Prostate gland (tissue), 2 donors: ENCODE results near the gene DNASE1L2.
"Not testable (repeated sequence)": the region's sequence is repeated elsewhere in the genome, so short reads cannot be mapped to it uniquely, and the experiment has no call there.

ENCODE experiments used
- CTCF ChIP-seq, 4 experiments: fragments of 200-600 bp in 2 of 4; fragments of 450-650 bp in 2 of 4; sonication (generic) in 2 of 4; IDR thresholded peaks; 1 replicate in 3 of 4; 2 replicates in 1 of 4; pipeline ENCODE4 v1.5.1; 2016 to 2019; ENCODE audit warnings: antibody characterized with exemption in 4 of 4, mild to moderate bottlenecking in 2 of 4, moderate library complexity in 2 of 4
- POLR2A ChIP-seq: fragments of 450-650 bp; IDR thresholded peaks from one replicate; pipeline ENCODE4 v1.6.1; 2016; ENCODE audit warnings: antibody characterized with exemption, mild to moderate bottlenecking
- POLR2AphosphoS5 ChIP-seq: sonication (generic); formaldehyde crosslinking; IDR thresholded peaks from one replicate; pipeline ENCODE4 v1.6.1; 2017; ENCODE audit warnings: antibody characterized with exemption

DNA sequence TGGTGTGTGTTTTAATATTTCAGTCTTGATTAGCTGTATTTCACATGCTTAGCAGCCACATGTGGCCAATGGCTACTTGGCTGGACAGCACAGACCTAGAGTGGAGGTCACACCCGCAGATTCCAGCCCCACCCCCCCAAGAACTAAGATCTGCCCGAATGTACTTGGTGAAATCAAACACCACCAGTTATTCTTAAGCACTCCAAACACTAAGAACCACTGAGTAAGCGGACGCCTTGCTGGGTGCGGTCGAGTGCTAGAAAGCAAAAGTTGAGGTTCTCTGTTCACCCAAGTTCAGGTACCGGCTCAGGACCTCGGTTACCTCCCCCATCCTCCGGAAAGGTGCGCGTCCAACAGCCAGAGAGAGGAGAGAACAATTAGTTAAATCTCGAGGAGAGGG is 30.6 kb downstream of the DNASE1L2 start:
- not testable (repeated sequence) for TF ChIP-seq CTCF (IDR thresholded peaks at IDR 0.05); POLR2AphosphoS5; POLR2A
